HL-60 (cell line): ENCODE measurements around the gene KIF2A.

Experiments used
- CTCF ChIP-seq: IDR thresholded peaks from one replicate; pipeline ENCODE4 v1.5.1; 2011; ENCODE audit warnings: low read length, control low read depth, inconsistent platforms; ENCODE audit not compliant: insufficient read depth
- GABPA ChIP-seq: IDR thresholded peaks from 2 replicates; pipeline ENCODE4 v1.6.1; 2012; ENCODE audit warnings: low read depth
- POLR2AphosphoS5 ChIP-seq: IDR thresholded peaks from 2 replicates; pipeline ENCODE4 v1.6.1; 2012; ENCODE audit warnings: low read depth
- REST ChIP-seq: IDR thresholded peaks from 2 replicates; pipeline ENCODE4 v1.6.1; 2012; ENCODE audit warnings: low read depth; ENCODE audit not compliant: insufficient replicate concordance
- SPI1 ChIP-seq: IDR thresholded peaks from 2 replicates; pipeline ENCODE4 v1.6.1; 2012; ENCODE audit warnings: low read depth, mild to moderate bottlenecking, borderline replicate concordance

- no peak for TF ChIP-seq CTCF
- no peak for TF ChIP-seq POLR2AphosphoS5
- TF ChIP-seq GABPA: no peak
- TF ChIP-seq SPI1: no peak
- no peak for TF ChIP-seq REST
Observed at GRCh38 chr5:62331921-62332320, 25.9 kb downstream of the KIF2A start.
